Measurements from ENCODE around the gene EPHA2. TPM values are rescaled to one million over a fixed set of nuclear protein-coding genes. Genes with fewer than 3 reads are reported as not detected.
"Not testable (repeated sequence)": the region's sequence is repeated elsewhere in the genome, so short reads cannot be mapped to it uniquely, and the experiment has no call there.

Gene EPHA2
- total RNA-seq, 1 donor from 2014 or later = 44.8 TPM

DNA sequence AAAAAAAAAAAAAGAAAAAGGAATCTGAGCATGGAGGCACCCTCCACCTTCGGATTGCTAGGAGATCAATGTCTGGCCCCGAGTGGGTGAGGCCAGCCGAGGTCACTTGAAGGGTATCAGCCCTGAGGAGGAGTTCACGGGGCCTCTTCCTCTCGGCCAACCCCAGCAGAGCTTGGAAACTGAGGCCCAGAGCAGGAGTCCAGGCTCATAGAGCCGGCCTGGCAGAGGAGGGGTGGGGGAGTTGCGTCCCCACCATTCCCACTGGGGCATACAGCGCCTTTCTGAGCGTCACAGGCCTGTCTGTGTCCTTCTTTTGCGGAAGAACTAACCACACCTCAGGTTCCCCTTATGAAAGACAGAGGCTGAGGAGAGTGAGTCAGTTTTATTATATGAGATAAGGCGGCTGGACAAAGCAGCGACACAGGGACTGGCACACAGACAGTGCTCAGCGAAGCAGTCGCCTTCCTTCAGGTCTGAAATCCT is 17.1 kb upstream of the EPHA2 start:
- ATAC-seq = peak; percentile 55
- H3K4me1 ChIP-seq = peaks cover 47% of the 10 kb centered on the region
- peak overlapping the region; percentile 61 for H3K27ac ChIP-seq
- intact Hi-C loops (cut with DNase I) = no loop called here
- no peaks in the 10 kb centered on the region for H3K9me3 ChIP-seq
- TF ChIP-seq, protein P1, sequence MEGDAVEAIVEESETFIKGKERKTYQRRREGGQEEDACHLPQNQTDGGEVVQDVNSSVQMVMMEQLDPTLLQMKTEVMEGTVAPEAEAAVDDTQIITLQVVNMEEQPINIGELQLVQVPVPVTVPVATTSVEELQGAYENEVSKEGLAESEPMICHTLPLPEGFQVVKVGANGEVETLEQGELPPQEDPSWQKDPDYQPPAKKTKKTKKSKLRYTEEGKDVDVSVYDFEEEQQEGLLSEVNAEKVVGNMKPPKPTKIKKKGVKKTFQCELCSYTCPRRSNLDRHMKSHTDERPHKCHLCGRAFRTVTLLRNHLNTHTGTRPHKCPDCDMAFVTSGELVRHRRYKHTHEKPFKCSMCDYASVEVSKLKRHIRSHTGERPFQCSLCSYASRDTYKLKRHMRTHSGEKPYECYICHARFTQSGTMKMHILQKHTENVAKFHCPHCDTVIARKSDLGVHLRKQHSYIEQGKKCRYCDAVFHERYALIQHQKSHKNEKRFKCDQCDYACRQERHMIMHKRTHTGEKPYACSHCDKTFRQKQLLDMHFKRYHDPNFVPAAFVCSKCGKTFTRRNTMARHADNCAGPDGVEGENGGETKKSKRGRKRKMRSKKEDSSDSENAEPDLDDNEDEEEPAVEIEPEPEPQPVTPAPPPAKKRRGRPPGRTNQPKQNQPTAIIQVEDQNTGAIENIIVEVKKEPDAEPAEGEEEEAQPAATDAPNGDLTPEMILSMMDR (IDR thresholded peaks at IDR 0.05) = no peak
- no peaks in the 10 kb centered on the region for H3K36me3 ChIP-seq
- H3K4me3 ChIP-seq = no peak overlapping the region
- no peaks in the 10 kb centered on the region for H3K27me3 ChIP-seq
- no peak for DNase-seq

DNA sequence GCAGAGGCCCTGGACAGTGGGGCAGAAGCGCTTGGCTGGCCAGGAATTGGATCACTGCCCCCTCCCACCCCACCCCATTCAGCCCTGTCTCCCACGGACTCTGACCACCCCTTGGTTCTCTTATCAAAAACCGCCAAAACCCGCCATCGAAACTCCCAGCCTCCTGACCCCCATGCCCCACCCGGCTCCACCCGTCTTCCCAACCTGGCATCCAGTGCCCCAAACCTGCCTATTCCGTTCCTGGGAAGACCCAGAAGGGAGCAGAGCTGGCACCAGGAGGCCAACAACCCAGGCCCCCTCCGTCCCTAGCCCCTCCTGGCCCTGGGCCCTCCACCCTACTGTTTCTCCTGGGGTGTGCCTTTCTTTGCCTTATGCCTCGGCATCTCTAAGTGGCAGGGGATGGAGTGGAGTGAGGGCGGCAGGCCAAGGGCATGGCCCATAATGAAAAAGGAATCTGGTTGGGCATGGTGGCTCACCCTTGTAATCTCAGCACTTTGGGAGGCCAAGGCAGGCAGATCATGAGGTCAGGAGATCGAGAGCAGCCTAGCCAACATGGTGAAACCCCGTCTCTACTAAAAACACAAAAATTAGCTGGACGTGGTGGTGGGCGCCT is 16.5 kb upstream of the EPHA2 start:
- H3K36me3 ChIP-seq = no peaks in the 10 kb centered on the region
- TF ChIP-seq, protein P1 (IDR thresholded peaks at IDR 0.05) = no peak
- no peak for DNase-seq
- no peak overlapping the region for H3K4me3 ChIP-seq
- intact Hi-C loops (cut with DNase I) = no loop called here
- no peak overlapping the region for H3K27ac ChIP-seq
- H3K27me3 ChIP-seq = no peaks in the 10 kb centered on the region
- peaks cover 51% of the 10 kb centered on the region for H3K4me1 ChIP-seq
- no peak for ATAC-seq
- no peaks in the 10 kb centered on the region for H3K9me3 ChIP-seq

DNA sequence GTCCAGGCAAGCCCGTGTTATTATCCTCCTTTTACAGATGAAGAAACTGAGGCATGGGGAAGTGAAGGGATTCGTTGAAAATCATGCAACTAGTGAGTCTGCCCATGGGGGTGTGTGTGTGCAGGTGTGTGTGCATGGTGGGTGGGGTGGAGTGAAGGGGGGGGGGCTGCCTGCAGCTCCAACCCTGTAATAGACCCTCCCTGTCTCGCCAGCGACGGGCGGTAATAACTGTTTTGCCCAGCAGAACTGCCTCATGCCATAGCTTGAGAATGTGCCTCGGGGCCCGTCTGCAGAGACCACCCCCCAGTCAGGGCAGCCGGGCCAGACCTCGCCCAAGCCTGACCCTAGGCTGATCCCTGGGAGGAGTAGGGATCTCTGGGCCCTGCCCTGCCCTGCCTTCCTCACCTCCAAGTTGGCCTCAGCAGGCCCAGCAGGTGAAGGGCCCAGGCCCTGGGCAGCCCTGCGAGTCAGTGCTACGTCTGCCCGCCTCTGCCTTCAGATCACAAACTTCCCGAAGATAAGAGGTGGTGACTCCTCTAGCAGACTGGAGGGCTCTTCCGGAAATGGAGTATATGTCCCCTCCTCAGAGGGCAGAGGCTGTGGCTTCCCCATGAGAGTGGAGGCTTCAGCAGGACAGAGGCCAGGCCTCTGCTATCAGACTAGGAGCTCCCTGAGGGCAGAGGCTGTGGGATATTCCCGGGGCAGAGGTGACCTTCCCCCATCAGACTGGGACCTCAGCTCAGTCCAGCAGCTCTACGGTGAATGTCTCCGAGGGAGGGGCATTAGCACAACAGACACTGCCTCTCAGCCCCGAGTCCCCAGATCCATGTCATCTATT is 15.7 kb upstream of the EPHA2 start:
- TF ChIP-seq, protein P1 (IDR thresholded peaks at IDR 0.05) = no peak
- Histone ChIP-seq H3K27ac (no peak overlapping the region), H3K4me1 (peaks cover 44% of the 10 kb centered on the region), H3K4me3 (no peak overlapping the region), H3K36me3 (no peaks in the 10 kb centered on the region), H3K27me3 (no peaks in the 10 kb centered on the region), H3K9me3 (no peaks in the 10 kb centered on the region)
- intact Hi-C loops (cut with DNase I) = no loop called here
- no peak for ATAC-seq
- no peak for DNase-seq

DNA sequence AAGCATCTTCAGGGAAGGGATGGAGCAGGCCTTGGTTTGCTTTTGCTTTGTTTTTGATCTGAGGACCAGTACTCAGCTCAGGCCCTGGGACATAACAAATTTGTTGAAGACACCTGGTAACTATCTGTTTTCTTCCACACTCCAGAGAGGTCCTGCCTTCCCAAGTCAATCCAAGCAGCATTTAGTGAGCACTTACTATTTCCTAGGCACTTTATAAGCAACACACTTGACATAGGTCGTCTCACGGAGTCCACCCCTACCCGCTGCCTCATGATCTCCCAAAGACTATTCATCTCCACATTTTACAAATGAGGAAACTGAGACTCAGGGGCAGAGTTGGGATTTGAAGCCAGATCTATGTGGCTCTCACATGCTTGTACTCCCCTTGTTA is 14.4 kb upstream of the EPHA2 start:
- ATAC-seq = no peak
- no peaks in the 10 kb centered on the region for H3K36me3 ChIP-seq
- H3K4me1 ChIP-seq = peaks cover 33% of the 10 kb centered on the region
- no peak for DNase-seq
- no peaks in the 10 kb centered on the region for H3K9me3 ChIP-seq
- intact Hi-C loops (cut with DNase I) = no loop called here
- H3K27ac ChIP-seq = no peak overlapping the region
- no peaks in the 10 kb centered on the region for H3K27me3 ChIP-seq
- TF ChIP-seq, protein P1 (IDR thresholded peaks at IDR 0.05) = no peak
- no peak overlapping the region for H3K4me3 ChIP-seq

DNA sequence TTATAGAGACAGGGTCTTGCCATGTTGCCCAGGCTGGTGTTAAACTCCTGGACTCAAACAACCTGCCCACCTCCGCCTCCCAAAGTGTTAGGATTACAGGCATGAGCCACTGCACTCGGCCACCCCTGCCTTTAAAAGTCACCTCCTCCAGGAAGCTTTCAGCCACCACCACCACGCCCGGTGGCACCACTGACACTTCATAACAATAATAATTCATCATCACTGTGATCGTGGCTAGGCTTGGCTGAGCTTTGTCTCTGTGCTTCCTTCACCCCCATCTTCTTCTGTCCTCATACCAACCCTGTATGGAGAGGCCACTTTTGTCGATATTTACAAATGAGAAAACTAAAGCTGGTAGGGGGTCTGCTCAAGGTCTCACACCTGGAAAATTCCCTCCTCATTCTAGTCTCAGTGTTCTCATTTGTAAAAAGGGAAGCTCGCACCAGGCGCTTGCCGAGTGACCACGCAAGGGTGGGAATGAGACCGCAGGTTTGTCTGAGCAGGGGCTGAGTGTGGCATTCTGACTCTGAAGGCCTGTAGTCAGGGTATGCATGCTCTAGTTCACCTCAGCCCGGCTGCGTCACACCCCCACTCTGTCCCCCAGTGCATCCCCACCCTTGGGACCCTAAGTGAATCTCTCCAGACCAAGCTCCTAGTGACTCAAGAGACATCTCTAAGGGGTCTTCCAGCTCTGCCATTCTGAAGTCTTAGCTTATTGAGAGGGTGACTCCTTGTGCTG is 12.9 kb upstream of the EPHA2 start:
- H3K36me3 ChIP-seq = no peaks in the 10 kb centered on the region
- H3K4me3 ChIP-seq = no peak overlapping the region
- no peaks in the 10 kb centered on the region for H3K9me3 ChIP-seq
- no peak for ATAC-seq
- intact Hi-C loops (cut with DNase I) = no loop called here
- peaks cover 21% of the 10 kb centered on the region for H3K4me1 ChIP-seq
- H3K27me3 ChIP-seq = no peaks in the 10 kb centered on the region
- TF ChIP-seq, protein P1 (IDR thresholded peaks at IDR 0.05) = no peak
- no peak for DNase-seq
- H3K27ac ChIP-seq = no peak overlapping the region

DNA sequence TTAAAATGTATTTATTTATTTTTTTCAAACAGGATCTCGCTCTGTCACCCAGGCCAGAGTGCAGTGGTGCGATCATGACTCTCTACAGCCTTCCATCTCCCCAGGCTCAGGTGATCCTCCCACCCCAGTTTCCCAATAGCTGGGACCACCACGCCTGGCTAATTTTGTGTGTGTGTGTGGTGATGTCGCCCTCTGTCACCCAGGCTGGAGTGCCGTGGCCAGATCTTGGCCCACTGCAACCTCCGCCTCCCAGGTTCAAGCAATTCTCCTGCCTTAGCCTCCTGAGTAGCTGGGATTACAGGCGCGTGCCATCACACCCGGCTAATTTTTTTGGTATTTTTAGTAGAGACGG is 12.3 kb upstream of the EPHA2 start:
- H3K4me3 ChIP-seq = peak overlapping the region; percentile 44

More for the DNA sequence above, 12.3 kb upstream of the EPHA2 start:
- intact Hi-C loops (cut with DNase I); H3K27me3 ChIP-seq; H3K9me3 ChIP-seq; ATAC-seq; H3K27ac ChIP-seq; DNase-seq; H3K36me3 ChIP-seq: not testable (repeated sequence)
- peaks cover 14% of the 10 kb centered on the region for H3K4me1 ChIP-seq
